GM12874 (cell line): ENCODE results near the gene EFNA1.
A peak's percentile ranks its signal among the peaks of the same experiment; 100 is the strongest.

Experiments used
- CTCF ChIP-seq: IDR thresholded peaks from 2 replicates; pipeline ENCODE4 v1.5.1; 2011; ENCODE audit warnings: low read depth, mild to moderate bottlenecking, control low read depth, low read length, moderate library complexity; ENCODE audit not compliant: insufficient read depth

Gene EFNA1

GRCh38 chr1:155158991-155159390 is 31.3 kb downstream of the EFNA1 start:
- no peak for TF ChIP-seq CTCF

- no peak for TF ChIP-seq CTCF
These were observed 32.5 kb downstream of the EFNA1 start for GRCh38 chr1:155160128-155160527.

GRCh38 chr1:155166051-155166470 is 38.4 kb downstream of the EFNA1 start:
- TF ChIP-seq CTCF: no peak

GRCh38 chr1:155166471-155167165 is 38.9 kb downstream of the EFNA1 start:
- no peak for TF ChIP-seq CTCF

DNA sequence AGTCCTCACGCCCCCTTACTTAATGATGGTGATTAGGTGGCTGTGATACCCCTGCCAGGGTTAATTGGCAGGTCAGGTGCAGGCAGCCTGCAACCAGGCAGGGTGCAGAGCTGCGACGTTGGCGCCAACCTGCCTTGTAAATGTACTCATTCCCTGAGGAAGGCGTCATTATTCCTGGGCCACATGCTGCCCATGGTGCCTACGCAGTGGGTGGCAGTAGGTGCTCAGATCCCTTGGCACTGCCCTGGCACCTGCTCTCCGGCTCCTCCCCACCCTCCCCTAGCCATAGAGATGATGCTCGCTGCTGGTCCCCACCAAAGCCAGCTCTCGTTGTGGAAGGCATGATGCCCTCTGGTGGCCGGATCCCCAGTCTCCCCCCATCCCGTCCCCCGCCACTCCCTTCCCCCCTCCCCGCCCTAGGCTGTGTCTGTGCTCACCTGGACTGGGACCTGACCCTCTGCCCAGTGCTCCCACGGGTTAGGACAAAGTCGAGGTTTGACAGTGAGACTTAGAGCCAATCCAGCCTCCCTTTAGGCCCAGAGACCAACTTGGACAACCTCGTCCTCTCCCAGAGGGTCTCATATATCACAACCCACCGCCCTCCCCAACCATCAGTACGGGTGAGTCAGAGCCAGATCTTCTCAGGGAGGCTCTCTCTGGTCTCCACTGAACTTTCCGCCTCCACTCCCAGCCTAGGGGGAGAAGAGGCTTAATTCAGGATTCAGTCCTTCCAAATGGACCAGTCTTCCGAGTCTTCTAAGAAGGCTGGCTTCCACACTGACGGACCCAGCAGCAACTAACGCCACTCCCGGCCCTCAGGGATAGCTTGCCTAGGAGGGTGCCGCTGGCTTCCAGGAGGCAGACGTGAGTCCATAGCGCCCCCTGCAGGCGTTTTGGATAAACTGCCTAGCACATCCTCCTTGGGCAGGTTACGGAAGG is 39.8 kb downstream of the EFNA1 start:
- TF ChIP-seq CTCF: peak; percentile 87

DNA sequence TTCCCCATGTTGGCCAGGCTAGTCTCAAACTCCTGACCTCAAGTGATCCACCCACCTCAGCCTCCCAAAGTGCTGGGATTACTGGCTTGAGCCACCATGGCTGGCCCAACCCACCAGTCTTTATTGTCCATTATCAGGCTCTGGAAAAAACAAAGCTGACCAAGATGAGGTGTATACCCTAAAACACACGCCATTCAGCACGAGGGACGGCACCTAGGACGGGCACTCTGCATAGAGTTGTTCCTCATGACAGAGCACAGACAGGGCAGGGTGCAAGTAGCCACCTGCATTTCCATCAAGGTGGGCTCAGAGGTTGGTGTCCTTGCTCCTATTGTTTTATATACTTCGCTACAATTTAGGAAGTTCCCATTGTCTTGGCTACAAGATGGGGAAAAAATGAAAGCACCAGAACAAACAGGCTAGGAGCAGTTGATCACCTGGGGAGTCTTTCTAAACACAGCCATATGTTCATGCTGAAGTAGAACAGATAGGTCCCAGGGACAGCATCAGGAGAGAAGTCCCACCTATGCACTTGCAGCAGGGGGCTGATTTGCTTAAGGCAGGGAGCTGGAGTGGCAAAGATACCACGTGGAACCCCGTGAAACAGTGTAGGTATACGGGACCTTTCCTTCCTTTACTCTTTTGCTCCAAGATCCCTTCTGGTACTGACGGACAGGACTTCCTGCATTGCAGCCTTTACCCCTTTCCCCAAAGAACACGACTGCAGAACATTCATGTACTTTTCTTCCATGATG is 41.0 kb downstream of the EFNA1 start:
- TF ChIP-seq CTCF: no peak

GRCh38 chr1:155169541-155169940 is 41.9 kb downstream of the EFNA1 start:
- no peak for TF ChIP-seq CTCF
